ENCODE measurements around the gene HS3ST6.
"Not testable (repeated sequence)": the region's sequence is repeated elsewhere in the genome, so short reads cannot be mapped to it uniquely, and the experiment has no call there.

DNA sequence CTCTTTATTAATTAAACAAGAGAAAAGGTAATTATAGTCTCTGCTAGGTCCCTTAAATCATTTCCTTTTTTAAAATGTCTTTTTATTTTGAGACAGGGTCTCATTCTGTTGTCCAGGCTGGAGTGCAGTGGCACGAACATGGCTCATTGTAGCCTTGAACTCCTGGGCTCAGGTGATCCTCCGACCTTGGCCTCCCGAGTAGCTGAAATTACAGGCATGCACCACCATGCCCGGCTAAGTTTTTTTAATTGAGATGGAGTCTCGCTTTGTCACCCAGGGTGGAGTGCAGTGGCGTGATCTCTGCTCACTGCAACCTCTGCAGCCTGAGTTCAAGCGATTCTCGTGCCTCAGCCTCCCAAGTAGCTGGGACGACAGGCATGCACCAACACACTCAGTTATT lies 37.0 kb downstream of the HS3ST6 start:
- not testable (repeated sequence) for TF ChIP-seq POLR2A (IDR thresholded peaks at IDR 0.05)
- TF ChIP-seq, protein P1, sequence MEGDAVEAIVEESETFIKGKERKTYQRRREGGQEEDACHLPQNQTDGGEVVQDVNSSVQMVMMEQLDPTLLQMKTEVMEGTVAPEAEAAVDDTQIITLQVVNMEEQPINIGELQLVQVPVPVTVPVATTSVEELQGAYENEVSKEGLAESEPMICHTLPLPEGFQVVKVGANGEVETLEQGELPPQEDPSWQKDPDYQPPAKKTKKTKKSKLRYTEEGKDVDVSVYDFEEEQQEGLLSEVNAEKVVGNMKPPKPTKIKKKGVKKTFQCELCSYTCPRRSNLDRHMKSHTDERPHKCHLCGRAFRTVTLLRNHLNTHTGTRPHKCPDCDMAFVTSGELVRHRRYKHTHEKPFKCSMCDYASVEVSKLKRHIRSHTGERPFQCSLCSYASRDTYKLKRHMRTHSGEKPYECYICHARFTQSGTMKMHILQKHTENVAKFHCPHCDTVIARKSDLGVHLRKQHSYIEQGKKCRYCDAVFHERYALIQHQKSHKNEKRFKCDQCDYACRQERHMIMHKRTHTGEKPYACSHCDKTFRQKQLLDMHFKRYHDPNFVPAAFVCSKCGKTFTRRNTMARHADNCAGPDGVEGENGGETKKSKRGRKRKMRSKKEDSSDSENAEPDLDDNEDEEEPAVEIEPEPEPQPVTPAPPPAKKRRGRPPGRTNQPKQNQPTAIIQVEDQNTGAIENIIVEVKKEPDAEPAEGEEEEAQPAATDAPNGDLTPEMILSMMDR (IDR thresholded peaks at IDR 0.05) = not testable (repeated sequence)
